Vagina (tissue), 2 donors: ENCODE data around the gene MYL6. TPM values are rescaled to one million over a fixed set of nuclear protein-coding genes. Genes with fewer than 3 reads are reported as not detected.

Experiments
- DNase-seq, 2 donors: peaks; one replicate each; pipeline ENCODE4 v3.0.0-alpha.2; 2017; ENCODE audit errors: extremely low spot score in 2 of 2
- H3K27ac ChIP-seq: fragments of 200-600 bp; sonication (generic); one replicate; pipeline ENCODE4 v1.5.1; 2019
- H3K27me3 ChIP-seq: fragments of 200-600 bp; sonication (generic); one replicate; pipeline ENCODE4 v1.5.1; 2019
- H3K36me3 ChIP-seq, 2 donors: fragments of 200-600 bp; sonication (generic); one replicate each; pipeline ENCODE4 v1.5.1; 2017 to 2019
- H3K4me1 ChIP-seq: fragments of 200-600 bp; sonication (generic); one replicate; pipeline ENCODE4 v1.5.1; 2019
- H3K4me3 ChIP-seq, 2 donors: fragments of 200-600 bp; sonication (generic); 1 replicate in 1 of 2; 2 replicates in 1 of 2; pipeline ENCODE4 v1.5.1; 2016 to 2019
- H3K9me3 ChIP-seq: fragments of 200-600 bp; sonication (generic); one replicate; pipeline ENCODE4 v1.5.1; 2019
- POLR2A ChIP-seq, 2 donors: fragments of 450-650 bp; IDR thresholded peaks; one replicate each; pipeline ENCODE4 v1.6.1; 2017; ENCODE audit warnings: antibody characterized with exemption in 2 of 2, mild to moderate bottlenecking in 2 of 2, moderate library complexity in 2 of 2
- POLR2AphosphoS5 ChIP-seq, 2 donors: sonication (generic); formaldehyde crosslinking; IDR thresholded peaks; one replicate each; pipeline ENCODE4 v1.9.0; 2017; ENCODE audit warnings: antibody characterized with exemption in 2 of 2, mild to moderate bottlenecking in 2 of 2, low read depth in 1 of 2; ENCODE audit not compliant: insufficient read depth in 1 of 2
- intact Hi-C: fragments of 100-400 bp; cut with DNase I; formaldehyde crosslinking; loops from one replicate; pipeline ENCODE4 v1.15.1; 2023
- total RNA-seq: library from RNA; depleted of rRNA; stranded (reverse); fragments of >200 nt; gene quantifications from one replicate; pipeline ENCODE4 v1.2.3, GENCODE V29; 2016
- TF ChIP-seq, protein P1 (sequence below), 3 experiments: fragments of 450-650 bp in 2 of 3; fragments of 200-600 bp in 1 of 3; sonication (generic) in 1 of 3; IDR thresholded peaks; one replicate each; pipeline ENCODE4 v1.5.1; 2017 to 2019; ENCODE audit warnings: antibody characterized with exemption in 3 of 3, mild to moderate bottlenecking in 2 of 3, moderate library complexity in 2 of 3

The MYL6 gene
- total RNA-seq, 1 donor from 2014 or later: 2,285 TPM

DNA sequence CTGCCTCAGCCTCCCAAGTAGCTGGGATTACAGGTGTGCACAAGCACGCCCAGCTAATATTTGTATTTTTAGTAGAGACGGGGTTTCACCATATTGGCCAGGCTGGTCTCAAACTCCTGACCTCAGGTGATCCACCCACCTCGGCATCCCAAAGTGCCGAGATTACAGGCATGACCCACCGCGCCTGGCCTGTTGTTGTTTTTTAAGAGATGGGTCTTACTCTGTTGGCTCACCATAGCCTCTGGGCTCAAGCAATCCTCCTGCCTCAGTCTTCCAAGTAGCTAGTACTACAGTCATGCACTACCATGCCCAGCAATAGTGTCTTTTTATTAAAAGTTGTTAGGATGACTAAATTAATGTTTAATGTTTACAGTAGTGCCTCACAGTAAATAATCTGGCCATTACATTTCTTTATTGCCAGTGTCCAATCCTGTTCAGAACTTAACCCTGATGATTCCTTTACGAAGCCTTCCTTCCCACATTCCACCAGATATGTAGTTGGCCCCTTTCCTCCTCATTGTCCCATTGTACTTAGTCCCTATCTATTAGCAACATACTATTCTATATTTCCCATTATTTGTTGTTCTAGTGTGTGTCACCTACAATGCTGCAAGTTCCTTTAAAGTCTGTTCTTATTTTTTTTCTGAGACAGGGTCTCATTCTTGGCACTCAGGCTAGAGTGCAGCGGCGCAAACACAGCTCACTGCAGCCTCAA, 39.9 kb downstream of the MYL6 start:
- H3K27ac ChIP-seq: no peak overlapping the region
- no peak for TF ChIP-seq POLR2A (IDR thresholded peaks at IDR 0.05)
- TF ChIP-seq, protein P1, sequence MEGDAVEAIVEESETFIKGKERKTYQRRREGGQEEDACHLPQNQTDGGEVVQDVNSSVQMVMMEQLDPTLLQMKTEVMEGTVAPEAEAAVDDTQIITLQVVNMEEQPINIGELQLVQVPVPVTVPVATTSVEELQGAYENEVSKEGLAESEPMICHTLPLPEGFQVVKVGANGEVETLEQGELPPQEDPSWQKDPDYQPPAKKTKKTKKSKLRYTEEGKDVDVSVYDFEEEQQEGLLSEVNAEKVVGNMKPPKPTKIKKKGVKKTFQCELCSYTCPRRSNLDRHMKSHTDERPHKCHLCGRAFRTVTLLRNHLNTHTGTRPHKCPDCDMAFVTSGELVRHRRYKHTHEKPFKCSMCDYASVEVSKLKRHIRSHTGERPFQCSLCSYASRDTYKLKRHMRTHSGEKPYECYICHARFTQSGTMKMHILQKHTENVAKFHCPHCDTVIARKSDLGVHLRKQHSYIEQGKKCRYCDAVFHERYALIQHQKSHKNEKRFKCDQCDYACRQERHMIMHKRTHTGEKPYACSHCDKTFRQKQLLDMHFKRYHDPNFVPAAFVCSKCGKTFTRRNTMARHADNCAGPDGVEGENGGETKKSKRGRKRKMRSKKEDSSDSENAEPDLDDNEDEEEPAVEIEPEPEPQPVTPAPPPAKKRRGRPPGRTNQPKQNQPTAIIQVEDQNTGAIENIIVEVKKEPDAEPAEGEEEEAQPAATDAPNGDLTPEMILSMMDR (IDR thresholded peaks at IDR 0.05): no peak
- H3K27me3 ChIP-seq: no peaks in the 10 kb centered on the region
- no peaks in the 10 kb centered on the region for H3K9me3 ChIP-seq
- H3K36me3 ChIP-seq: no peaks in the 10 kb centered on the region
- H3K4me1 ChIP-seq: no peaks in the 10 kb centered on the region
- no peak for DNase-seq
- intact Hi-C loops: no loop called here
- H3K4me3 ChIP-seq: no peak overlapping the region

DNA sequence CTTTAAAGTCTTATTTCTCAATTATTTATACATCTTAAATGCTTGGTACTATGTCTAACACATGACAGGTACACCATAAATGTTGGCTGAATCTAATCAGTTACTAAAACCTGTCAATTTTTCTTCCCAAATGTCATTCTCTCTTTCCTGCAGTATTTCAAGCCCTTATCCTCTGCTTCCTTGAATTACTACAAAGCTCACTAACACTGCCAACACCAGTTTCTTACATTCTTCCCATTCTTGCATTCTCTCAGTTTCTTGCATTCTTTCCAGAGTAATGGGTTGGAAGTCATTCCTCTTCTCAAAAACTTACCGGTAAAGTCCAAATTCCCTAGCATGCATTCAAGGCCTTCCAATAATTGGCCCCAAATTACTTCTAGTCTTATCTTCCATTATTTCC, 40.7 kb downstream of the MYL6 start:
- Histone ChIP-seq H3K4me3 (no peak overlapping the region), H3K4me1 (no peaks in the 10 kb centered on the region), H3K27ac (no peak overlapping the region), H3K9me3 (no peaks in the 10 kb centered on the region), H3K27me3 (no peaks in the 10 kb centered on the region), H3K36me3 (no peaks in the 10 kb centered on the region)
- TF ChIP-seq, protein P1 (IDR thresholded peaks at IDR 0.05): no peak
- TF ChIP-seq POLR2AphosphoS5 (IDR thresholded peaks at IDR 0.05; ENCODE audit: insufficient read depth in 1 of 2, low read depth in 1 of 2): no peak
- intact Hi-C loops: no loop called here
- no peak for DNase-seq

DNA sequence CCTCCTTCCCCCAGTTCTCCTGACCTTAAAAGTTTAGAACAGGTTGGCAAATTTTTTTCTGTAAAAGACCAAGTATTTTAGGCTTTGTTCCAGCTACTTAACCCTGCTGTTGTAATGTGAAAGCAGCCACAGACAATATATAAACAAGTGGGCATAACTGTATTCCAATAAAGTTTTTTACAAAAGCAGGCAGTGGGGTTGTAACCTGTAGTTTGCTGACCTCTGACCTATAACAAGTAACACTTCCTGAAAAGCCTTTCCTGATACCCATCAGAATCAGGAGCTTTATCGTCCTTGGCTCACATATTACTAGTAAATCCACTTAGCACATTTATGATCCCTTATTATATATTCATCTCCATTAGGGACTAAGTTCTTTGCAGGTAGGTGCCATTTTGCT, 44.2 kb downstream of the MYL6 start:
- peaks cover 0 to 21% of the 10 kb centered on the region in 2 donors for H3K36me3 ChIP-seq
- no peak overlapping the region for H3K4me3 ChIP-seq
- no peak overlapping the region for H3K27ac ChIP-seq
- no peak for TF ChIP-seq POLR2A (IDR thresholded peaks at IDR 0.05)
- no peak for TF ChIP-seq POLR2AphosphoS5 (IDR thresholded peaks at IDR 0.05; ENCODE audit: insufficient read depth in 1 of 2, low read depth in 1 of 2)
- TF ChIP-seq, protein P1 (IDR thresholded peaks at IDR 0.05): no peak
- intact Hi-C loops: no loop called here
- no peaks in the 10 kb centered on the region for H3K9me3 ChIP-seq
- H3K27me3 ChIP-seq: no peaks in the 10 kb centered on the region
- H3K4me1 ChIP-seq: no peaks in the 10 kb centered on the region
- no peak for DNase-seq

- H3K27ac ChIP-seq: no peak overlapping the region
- H3K4me1 ChIP-seq: no peaks in the 10 kb centered on the region
- no peaks in the 10 kb centered on the region for H3K9me3 ChIP-seq
- no peak for DNase-seq
- H3K27me3 ChIP-seq: no peaks in the 10 kb centered on the region
- no peak overlapping the region for H3K4me3 ChIP-seq
- intact Hi-C loops: no loop called here
- peaks cover 0 to 25% of the 10 kb centered on the region in 2 donors for H3K36me3 ChIP-seq
- no peak for TF ChIP-seq POLR2AphosphoS5 (IDR thresholded peaks at IDR 0.05; ENCODE audit: insufficient read depth in 1 of 2, low read depth in 1 of 2)
Measured at GRCh38 chr12:56202838-56203237, 44.7 kb downstream of the MYL6 start.

DNA sequence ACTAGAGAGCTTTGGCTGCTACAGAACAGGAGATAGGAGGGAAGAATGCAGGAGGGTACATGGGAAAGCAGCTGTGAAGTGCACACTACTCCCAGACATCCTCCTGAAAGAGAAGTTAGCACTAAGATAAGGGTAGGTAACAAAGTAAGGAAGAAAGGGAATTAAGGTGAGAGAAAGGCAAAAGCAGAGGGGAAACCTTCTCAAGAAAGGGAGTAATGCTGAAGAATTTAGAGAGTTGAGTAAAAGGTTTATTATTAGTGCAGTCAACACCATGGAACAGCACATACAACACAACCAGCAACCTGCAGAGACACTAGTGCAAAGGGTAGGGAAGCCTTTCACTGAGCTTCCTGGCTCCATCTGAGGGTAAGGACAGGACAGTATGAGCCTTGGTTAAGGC, 46.1 kb downstream of the MYL6 start:
- Histone ChIP-seq H3K9me3 (no peaks in the 10 kb centered on the region), H3K4me1 (no peaks in the 10 kb centered on the region), H3K36me3 (peaks cover 0 to 40% of the 10 kb centered on the region in 2 donors), H3K27me3 (no peaks in the 10 kb centered on the region), H3K27ac (no peak overlapping the region), H3K4me3 (no peak overlapping the region)
- TF ChIP-seq, protein P1 (IDR thresholded peaks at IDR 0.05): no peak
- TF ChIP-seq POLR2AphosphoS5 (IDR thresholded peaks at IDR 0.05; ENCODE audit: insufficient read depth in 1 of 2, low read depth in 1 of 2) (no peak), POLR2A (IDR thresholded peaks at IDR 0.05) (no peak)
- DNase-seq: no peak
- intact Hi-C loops: no loop called here
